Keratinocyte (primary cell): ENCODE results near the gene SPATA33. TPM values are rescaled to one million over a fixed set of nuclear protein-coding genes. Genes with fewer than 3 reads are reported as not detected.

Experiments
- DNase-seq: peaks from one replicate; pipeline ENCODE4 v3.0.0-alpha.2; 2011; ENCODE audit warnings: low read depth, missing footprints, low spot score
- FAIRE-seq: peaks from 2 replicates; lab custom pipeline; 2011; peaks lifted over from hg19 to GRCh38; lab: Jason Lieb, UNC
- H2AFZ ChIP-seq: 2 replicates; pipeline ENCODE4 v1.6.0; 2012; ENCODE audit warnings: low read length, control low read depth, inconsistent platforms; ENCODE audit not compliant: control insufficient read depth
- H3K27ac ChIP-seq: 2 replicates; pipeline ENCODE4 v1.5.1; 2011; ENCODE audit warnings: low read length; ENCODE audit not compliant: control insufficient read depth, insufficient read depth
- H3K27me3 ChIP-seq: 3 replicates; pipeline ENCODE4 v1.6.0; 2011; ENCODE audit warnings: low read length; ENCODE audit not compliant: control insufficient read depth, insufficient read depth; ENCODE audit errors: extremely low read depth
- H3K36me3 ChIP-seq, 2 experiments: 2 replicates in 1 of 2; 3 replicates in 1 of 2; pipeline ENCODE4 v1.5.1; 2011; ENCODE audit warnings: low read length in 2 of 2, mild to moderate bottlenecking in 1 of 2; ENCODE audit not compliant: control insufficient read depth in 2 of 2, insufficient read depth in 2 of 2; ENCODE audit errors: extremely low read depth in 1 of 2
- H3K4me1 ChIP-seq: 3 replicates; pipeline ENCODE4 v1.5.1; 2011; ENCODE audit warnings: low read length; ENCODE audit not compliant: control insufficient read depth, insufficient read depth; ENCODE audit errors: extremely low read depth
- H3K4me2 ChIP-seq: 3 replicates; pipeline ENCODE4 v1.6.0; 2011; ENCODE audit warnings: low read depth, low read length; ENCODE audit not compliant: control insufficient read depth, insufficient read depth; ENCODE audit errors: extremely low read depth
- H3K4me3 ChIP-seq, 3 experiments: fragments of 200-600 bp in 1 of 3; sonication (generic) in 1 of 3; 2 replicates in 2 of 3; 3 replicates in 1 of 3; pipeline ENCODE4 v1.5.1; 2011 to 2016; ENCODE audit warnings: low read length in 3 of 3, mild to moderate bottlenecking in 3 of 3, control low read depth in 2 of 3, inconsistent platforms in 1 of 3, low read depth in 1 of 3, mixed read lengths in 1 of 3, mixed run types in 1 of 3, moderate library complexity in 1 of 3; ENCODE audit not compliant: control insufficient read depth in 2 of 3, insufficient read depth in 2 of 3; ENCODE audit errors: extremely low read depth in 1 of 3
- H3K79me2 ChIP-seq: 2 replicates; pipeline ENCODE4 v1.6.0; 2012; ENCODE audit warnings: low read length; ENCODE audit not compliant: control insufficient read depth, insufficient read depth
- H3K9ac ChIP-seq: 3 replicates; pipeline ENCODE4 v1.6.0; 2011; ENCODE audit warnings: low read length; ENCODE audit not compliant: control insufficient read depth, insufficient read depth; ENCODE audit errors: extremely low read depth
- H3K9me1 ChIP-seq: 3 replicates; pipeline ENCODE4 v1.6.0; 2011; ENCODE audit warnings: low read length; ENCODE audit not compliant: control insufficient read depth, insufficient read depth; ENCODE audit errors: extremely low read depth
- H3K9me3 ChIP-seq: 2 replicates; pipeline ENCODE4 v1.5.1; 2012; ENCODE audit warnings: low read depth, low read length; ENCODE audit not compliant: control insufficient read depth
- H4K20me1 ChIP-seq: 3 replicates; pipeline ENCODE4 v1.6.0; 2011; ENCODE audit warnings: low read length; ENCODE audit not compliant: control insufficient read depth, insufficient read depth; ENCODE audit errors: extremely low read depth
- EZH2 ChIP-seq: IDR thresholded peaks from one replicate; pipeline ENCODE4 v1.6.1; 2012; ENCODE audit warnings: inconsistent platforms, mild to moderate bottlenecking, low read length, moderate library complexity
- dilution Hi-C: fragments of 300-500 bp; cut with MboI; formaldehyde crosslinking; loops from one replicate; pipeline ENCODE4 v1.7.0; 2020; ENCODE audit warnings: low sequenced_read_pairs; ENCODE audit not compliant: extremely low pct_ligation_motif_present
- polyA plus RNA-seq, 5 experiments: library from polyadenylated mRNA; depleted of rRNA in 3 of 5; stranded (reverse) in 3 of 5; stranded (forward) in 1 of 5; unstranded in 1 of 5; fragments of >200 nt; gene quantifications; 1 replicate in 1 of 5; 2 replicates in 3 of 5; 3 replicates in 1 of 5; pipeline versions ENCODE4 v1.2.1 to v1.2.3, GENCODE V29; 2011 to 2012; ENCODE audit warnings: missing spikeins in 2 of 5, low read depth in 1 of 5, low replicate concordance in 1 of 5
- TF ChIP-seq, protein P1 (sequence below), 3 experiments: IDR thresholded peaks in 1 of 3; conservative IDR thresholded peaks in 1 of 3; optimal IDR thresholded peaks in 1 of 3; 2 replicates in 2 of 3; 3 replicates in 1 of 3; pipeline versions ENCODE3 to v1.5.1; 2011; ENCODE audit warnings: low read length in 3 of 3, mild to moderate bottlenecking in 3 of 3, moderate library complexity in 2 of 3, control low read depth in 1 of 3, inconsistent platforms in 1 of 3; ENCODE audit not compliant: insufficient read depth in 2 of 3; ENCODE audit errors: extremely low read depth in 1 of 3

Gene SPATA33
- polyA plus RNA-seq, 1 donor (not counting 4 experiments of a cell fraction or from before 2014, with no cell fraction given): 5.3 TPM

DNA sequence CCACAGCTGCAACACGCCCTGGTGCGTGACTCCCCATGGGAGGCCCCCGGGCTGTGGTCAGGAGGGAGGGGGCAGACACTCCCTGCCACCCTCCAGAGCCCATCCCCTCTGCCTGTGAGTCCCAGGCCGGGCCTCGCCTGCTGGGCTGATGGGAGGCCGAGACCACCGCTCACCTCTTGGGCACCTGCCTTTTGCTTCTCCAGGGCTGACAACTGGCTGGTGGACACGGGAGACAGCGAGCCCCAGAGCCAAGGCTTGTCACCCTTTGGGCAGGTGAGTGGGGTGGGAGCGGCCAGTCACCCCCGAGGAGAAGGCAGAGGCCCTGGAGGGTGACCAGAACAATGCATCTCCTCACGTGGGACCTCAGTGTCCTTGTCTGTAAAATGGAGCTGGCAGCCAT is 21.0 kb upstream of the SPATA33 start:
- H3K9me1 ChIP-seq: no peaks in the 10 kb centered on the region
- H3K9ac ChIP-seq: no peak overlapping the region
- DNase-seq (no peak), FAIRE-seq (no peak)
- H4K20me1 ChIP-seq: no peaks in the 10 kb centered on the region
- H3K9me3 ChIP-seq: no peaks in the 10 kb centered on the region
- no peaks in the 10 kb centered on the region for H3K36me3 ChIP-seq
- TF ChIP-seq, protein P1, sequence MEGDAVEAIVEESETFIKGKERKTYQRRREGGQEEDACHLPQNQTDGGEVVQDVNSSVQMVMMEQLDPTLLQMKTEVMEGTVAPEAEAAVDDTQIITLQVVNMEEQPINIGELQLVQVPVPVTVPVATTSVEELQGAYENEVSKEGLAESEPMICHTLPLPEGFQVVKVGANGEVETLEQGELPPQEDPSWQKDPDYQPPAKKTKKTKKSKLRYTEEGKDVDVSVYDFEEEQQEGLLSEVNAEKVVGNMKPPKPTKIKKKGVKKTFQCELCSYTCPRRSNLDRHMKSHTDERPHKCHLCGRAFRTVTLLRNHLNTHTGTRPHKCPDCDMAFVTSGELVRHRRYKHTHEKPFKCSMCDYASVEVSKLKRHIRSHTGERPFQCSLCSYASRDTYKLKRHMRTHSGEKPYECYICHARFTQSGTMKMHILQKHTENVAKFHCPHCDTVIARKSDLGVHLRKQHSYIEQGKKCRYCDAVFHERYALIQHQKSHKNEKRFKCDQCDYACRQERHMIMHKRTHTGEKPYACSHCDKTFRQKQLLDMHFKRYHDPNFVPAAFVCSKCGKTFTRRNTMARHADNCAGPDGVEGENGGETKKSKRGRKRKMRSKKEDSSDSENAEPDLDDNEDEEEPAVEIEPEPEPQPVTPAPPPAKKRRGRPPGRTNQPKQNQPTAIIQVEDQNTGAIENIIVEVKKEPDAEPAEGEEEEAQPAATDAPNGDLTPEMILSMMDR (optimal IDR thresholded peaks at IDR 0.05 in 1 of 3, IDR thresholded peaks at IDR 0.05 in 1 of 3, conservative IDR thresholded peaks at IDR 0.05 in 1 of 3; ENCODE audit: extremely low read depth in 1 of 3, insufficient read depth in 2 of 3, low read length in 3 of 3): no peak
- TF ChIP-seq EZH2: no peak
- no peak overlapping the region for H3K4me3 ChIP-seq
- H3K4me1 ChIP-seq: peaks cover 17% of the 10 kb centered on the region
- H3K27ac ChIP-seq: no peak overlapping the region
- no peaks in the 10 kb centered on the region for H3K79me2 ChIP-seq
- no peak overlapping the region for H3K4me2 ChIP-seq
- H2AFZ ChIP-seq: no peak overlapping the region
- dilution Hi-C loops: no loop called here
- H3K27me3 ChIP-seq: peaks cover 10% of the 10 kb centered on the region

DNA sequence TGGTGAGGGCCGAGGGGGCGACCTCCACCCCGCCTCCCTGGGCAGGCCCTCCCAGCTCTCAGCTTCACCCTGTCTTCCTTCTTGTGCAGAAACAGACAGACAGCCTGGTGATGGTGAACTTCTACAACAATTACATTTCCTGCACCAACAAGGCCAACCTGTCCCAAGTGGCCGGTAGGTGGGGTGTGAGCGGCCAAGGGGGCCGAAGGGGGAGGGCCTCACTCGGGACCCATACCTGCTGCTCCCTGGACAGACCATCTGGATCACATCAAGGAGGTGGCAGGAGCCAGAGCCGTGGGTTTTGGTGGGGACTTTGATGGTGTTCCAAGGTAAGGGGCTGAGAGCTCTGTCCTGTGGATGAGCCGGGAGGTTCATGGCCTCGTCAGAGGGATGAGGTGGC is 20.3 kb upstream of the SPATA33 start:
- H3K9me1 ChIP-seq: no peaks in the 10 kb centered on the region
- H3K4me2 ChIP-seq: no peak overlapping the region
- H3K79me2 ChIP-seq: no peaks in the 10 kb centered on the region
- DNase-seq (no peak), FAIRE-seq (no peak)
- no peak for TF ChIP-seq EZH2
- TF ChIP-seq, protein P1 (optimal IDR thresholded peaks at IDR 0.05 in 1 of 3, IDR thresholded peaks at IDR 0.05 in 1 of 3, conservative IDR thresholded peaks at IDR 0.05 in 1 of 3; ENCODE audit: extremely low read depth in 1 of 3, insufficient read depth in 2 of 3, low read length in 3 of 3): no peak
- H3K9ac ChIP-seq: no peak overlapping the region
- H2AFZ ChIP-seq: no peak overlapping the region
- H3K9me3 ChIP-seq: no peaks in the 10 kb centered on the region
- no peak overlapping the region for H3K4me3 ChIP-seq
- no peak overlapping the region for H3K27ac ChIP-seq
- H3K36me3 ChIP-seq: no peaks in the 10 kb centered on the region
- peaks cover 10% of the 10 kb centered on the region for H3K27me3 ChIP-seq
- dilution Hi-C loops: no loop called here
- H4K20me1 ChIP-seq: no peaks in the 10 kb centered on the region
- peaks cover 15% of the 10 kb centered on the region for H3K4me1 ChIP-seq
